ENCODE measurements around the gene FYB1. TPM values are rescaled to one million over a fixed set of nuclear protein-coding genes. Genes with fewer than 3 reads are reported as not detected.

Gene FYB1
- total RNA-seq, 1 experiment from 2014 or later, result 0.42 TPM

GRCh38 chr5:39115644-39116343 is 103.6 kb downstream of the FYB1 start:
- Histone ChIP-seq H2AFZ (ENCODE audit: low read depth, low read length, poor library complexity, severe bottlenecking) (no peak overlapping the region), H3K36me3 (ENCODE audit: control insufficient read depth in 1 of 2, insufficient read depth in 2 of 2, low read length in 2 of 2) (no peaks in the 10 kb centered on the region), H3K27ac (ENCODE audit: low read depth, low read length) (no peak overlapping the region), H3K9ac (ENCODE audit: low read length) (no peak overlapping the region), H3K27me3 (ENCODE audit: insufficient read depth, low read length) (no peaks in the 10 kb centered on the region), H3K4me2 (ENCODE audit: low read length) (no peak overlapping the region), H3K79me2 (ENCODE audit: insufficient read depth, low read length) (no peaks in the 10 kb centered on the region), H3K9me2 (ENCODE audit: insufficient read depth) (no peaks in the 10 kb centered on the region), H3K9me3 (ENCODE audit: control insufficient read depth in 1 of 2, insufficient read depth in 1 of 2, low read depth in 1 of 2, low read length in 2 of 2) (no peaks in the 10 kb centered on the region), H4K20me1 (ENCODE audit: insufficient read depth) (no peaks in the 10 kb centered on the region), H3K4me1 (ENCODE audit: control insufficient read depth in 1 of 2, insufficient read depth in 2 of 2, low read length in 2 of 2) (no peaks in the 10 kb centered on the region), H3K4me3 (replicated peaks in 1 of 2; ENCODE audit: low read depth in 1 of 2, low read length in 2 of 2) (no peak overlapping the region)
- CTCF ChIA-PET, result interaction anchor here (0.7 kb wide), 1 partner anchor 35 kb away, joined by 3 read pairs; no protein-coding TSS in a partner anchor
- no TSS peak for BruUV-seq (replicated peaks)
- DNase-seq (ENCODE audit: low read depth, low spot score) (no peak), ATAC-seq (no peak)
- POLR2A ChIA-PET, result no interaction called here
- intact Hi-C loops (cut with micrococcal nuclease), result no loop called here
- TF ChIP-seq ZFX (IDR thresholded peaks at IDR 0.05), result no peak
- TF ChIP-seq EGR1 (IDR thresholded peaks at IDR 0.05; ENCODE audit: low read depth), result no peak
- TF ChIP-seq ZBTB33 (IDR thresholded peaks at IDR 0.05; ENCODE audit: extremely low read depth, insufficient replicate concordance, low read length), result no peak
- TF ChIP-seq ATF3 (IDR thresholded peaks at IDR 0.05), result no peak
- TF ChIP-seq POLR2AphosphoS5 (IDR thresholded peaks at IDR 0.05; ENCODE audit: low read depth, low read length), result no peak
- TF ChIP-seq JUND (IDR thresholded peaks at IDR 0.05), result no peak
- no peak for TF ChIP-seq EZH2phosphoT487 (IDR thresholded peaks at IDR 0.05; ENCODE audit: borderline replicate concordance)
- no peak for TF ChIP-seq RAD21 (IDR thresholded peaks at IDR 0.05; ENCODE audit: low read depth)
- TF ChIP-seq FOSL1 (IDR thresholded peaks at IDR 0.05; ENCODE audit: low read depth), result no peak
- TF ChIP-seq ELF1 (IDR thresholded peaks at IDR 0.05; ENCODE audit: borderline replicate concordance, low read depth), result no peak
- no peak for TF ChIP-seq EZH2 (IDR thresholded peaks at IDR 0.05)
- TF ChIP-seq MAX (IDR thresholded peaks at IDR 0.05), result no peak
- TF ChIP-seq SIN3A (IDR thresholded peaks at IDR 0.05; ENCODE audit: low read depth), result no peak
- no peak for TF ChIP-seq POLR2A (IDR thresholded peaks at IDR 0.05; ENCODE audit: borderline replicate concordance, extremely low read depth, insufficient read depth, insufficient read length)
- RAD21 ChIA-PET (ENCODE audit: low non-redundant PET in 1 of 2, low total read pairs in 2 of 2, uncharacterized antibody in 2 of 2, unreplicated experiment in 2 of 2), result no interaction called here

All from HCT116 (cell line).